Left hindlimb (tissue), 1 donor: ENCODE measurements around the gene DPP9.

Source experiments
- DNase-seq: peaks from one replicate; pipeline ENCODE4 v3.0.0-alpha.2; 2018

Gene DPP9

GRCh38 chr19:4653793-4654436 is 69.7 kb downstream of the DPP9 start:
- DNase-seq = no peak

GRCh38 chr19:4652075-4652474 is 71.6 kb downstream of the DPP9 start:
- no peak for DNase-seq

GRCh38 chr19:4650159-4650558 is 73.5 kb downstream of the DPP9 start:
- no peak for DNase-seq

GRCh38 chr19:4649392-4650047 is 74.1 kb downstream of the DPP9 start:
- no peak for DNase-seq

GRCh38 chr19:4647676-4648644 is 75.7 kb downstream of the DPP9 start:
- peak; percentile 70 for DNase-seq

- DNase-seq = no peak
Measured at GRCh38 chr19:4645718-4646117, 77.9 kb downstream of the DPP9 start.

GRCh38 chr19:4642625-4643024 is 81.0 kb downstream of the DPP9 start:
- DNase-seq = no peak

GRCh38 chr19:4641132-4641531 is 82.5 kb downstream of the DPP9 start:
- DNase-seq = no peak

GRCh38 chr19:4640247-4641000 is 83.2 kb downstream of the DPP9 start:
- DNase-seq = no peak

GRCh38 chr19:4639531-4640246 is 84.0 kb downstream of the DPP9 start:
- no peak for DNase-seq

GRCh38 chr19:4638828-4639530 is 84.7 kb downstream of the DPP9 start, which contains the start of gene TNFAIP8L1:
Gene TNFAIP8L1 (plus strand): TSS chr19:4639516. CDS start chr19:4651870, 12,354 bp downstream.
- DNase-seq = peak; percentile 96

GRCh38 chr19:4638317-4638716 is 85.3 kb downstream of the DPP9 start:
- no peak for DNase-seq

GRCh38 chr19:4636761-4637160 is 86.9 kb downstream of the DPP9 start:
- no peak for DNase-seq

- DNase-seq = peak; percentile 78
Measured at GRCh38 chr19:4636151-4636717, 87.4 kb downstream of the DPP9 start.

- no peak for DNase-seq
Measured at GRCh38 chr19:4635754-4636116, 87.9 kb downstream of the DPP9 start.

GRCh38 chr19:4633140-4633967 is 90.3 kb downstream of the DPP9 start:
- no peak for DNase-seq
